ENCODE measurements around the gene ZNF41. TPM values are rescaled to one million over a fixed set of nuclear protein-coding genes. Genes with fewer than 3 reads are reported as not detected.
A peak's percentile ranks its signal among the peaks of the same experiment; 100 is the strongest.
"Not testable (repeated sequence)": the region's sequence is repeated elsewhere in the genome, so short reads cannot be mapped to it uniquely, and the experiment has no call there.

Gene ZNF41
- 3.3 TPM for total RNA-seq

- ATAC-seq = peak; percentile 89
- DNase-seq (ENCODE audit: low spot score) = peak; percentile 71
These were observed at the start of gene ZNF41 for GRCh38 chrX:47482512-47483305. Gene ZNF41 (minus strand): TSS chrX:47483222. CDS start chrX:47467481, 15,741 bp downstream.

GRCh38 chrX:47530049-47530448 is 47.0 kb upstream of the ZNF41 start:
- DNase-seq (ENCODE audit: low spot score) = no peak
- no peak for ATAC-seq

GRCh38 chrX:47529548-47529947 is 46.5 kb upstream of the ZNF41 start:
- DNase-seq (ENCODE audit: low spot score) (no peak), ATAC-seq (no peak)

- ATAC-seq = peak; percentile 8
These were observed 40.7 kb upstream of the ZNF41 start for GRCh38 chrX:47523713-47524166.

GRCh38 chrX:47523297-47523696 is 40.3 kb upstream of the ZNF41 start:
- DNase-seq (ENCODE audit: low spot score) = peak; percentile 80

More at GRCh38 chrX:47523713-47524166, 40.7 kb upstream of the ZNF41 start:
- DNase-seq (ENCODE audit: low spot score) = no peak

GRCh38 chrX:47518144-47518543 is 35.1 kb upstream of the ZNF41 start:
- no peak for DNase-seq (ENCODE audit: low spot score)
- no peak for ATAC-seq

More at GRCh38 chrX:47523297-47523696, 40.3 kb upstream of the ZNF41 start:
- peak; percentile 100 for ATAC-seq

GRCh38 chrX:47515941-47516665 is 33.1 kb upstream of the ZNF41 start:
- DNase-seq (ENCODE audit: low spot score) (no peak), ATAC-seq (no peak)

- no peak for DNase-seq (ENCODE audit: low spot score)
- no peak for ATAC-seq
These were observed 31.7 kb upstream of the ZNF41 start for GRCh38 chrX:47514533-47515235.

GRCh38 chrX:47513034-47513965 is 30.3 kb upstream of the ZNF41 start:
- ATAC-seq = peak; percentile 67
- not testable (repeated sequence) for DNase-seq (ENCODE audit: low spot score)

- not testable (repeated sequence) for DNase-seq (ENCODE audit: low spot score)
These were observed 29.4 kb upstream of the ZNF41 start for GRCh38 chrX:47512383-47512782.

GRCh38 chrX:47507153-47507867 is 24.3 kb upstream of the ZNF41 start:
- no peak for DNase-seq (ENCODE audit: low spot score)

More at GRCh38 chrX:47512383-47512782, 29.4 kb upstream of the ZNF41 start:
- not testable (repeated sequence) for ATAC-seq

GRCh38 chrX:47503151-47503550 is 20.1 kb upstream of the ZNF41 start:
- DNase-seq (ENCODE audit: low spot score) (no peak), ATAC-seq (no peak)

More at GRCh38 chrX:47507153-47507867, 24.3 kb upstream of the ZNF41 start:
- ATAC-seq = no peak

- ATAC-seq (no peak), DNase-seq (ENCODE audit: low spot score) (no peak)
These were observed 19.5 kb upstream of the ZNF41 start for GRCh38 chrX:47502316-47503125.

- ATAC-seq (no peak), DNase-seq (ENCODE audit: low spot score) (no peak)
These were observed 18.4 kb upstream of the ZNF41 start for GRCh38 chrX:47501226-47502074.

GRCh38 chrX:47500554-47500953 is 17.5 kb upstream of the ZNF41 start:
- DNase-seq (ENCODE audit: low spot score) (no peak), ATAC-seq (no peak)

- ATAC-seq (no peak), DNase-seq (ENCODE audit: low spot score) (no peak)
These were observed 16.3 kb upstream of the ZNF41 start for GRCh38 chrX:47499293-47499692.

GRCh38 chrX:47498411-47498810 is 15.4 kb upstream of the ZNF41 start:
- ATAC-seq = no peak
- no peak for DNase-seq (ENCODE audit: low spot score)

Measured in left lobe of liver (tissue), 2 donors.